MCF 10A (cell line): ENCODE data around the gene PRELP. TPM values are rescaled to one million over a fixed set of nuclear protein-coding genes. Genes with fewer than 3 reads are reported as not detected.

Experiments used
- BruUV-seq: library from RNA; stranded (reverse); fragments of 400-500 nt; replicated peaks from 2 replicates; lab custom pipeline; 2021; lab: Mats Ljungman, UMichigan
- CTCF ChIA-PET: fragments of 300-600 bp; sonication (Branson Sonifier 250); formaldehyde crosslinking; extraction: SDS; loops from one replicate; lab custom pipeline; 2021; ENCODE audit warnings: antibody characterized with exemption, inconsistent platforms; lab: Yijun Ruan, JAX
- POLR2A ChIA-PET: fragments of 300-600, 350-650 bp; sonication (Branson Sonifier 250); formaldehyde crosslinking; extraction: SDS; loops from one replicate; lab custom pipeline; 2020; ENCODE audit warnings: antibody characterized with exemption, inconsistent platforms; lab: Yijun Ruan, JAX
- DNase-seq: peaks from one replicate; pipeline ENCODE4 v3.0.0-alpha.2; 2018; ENCODE audit not compliant: unreplicated experiment
- H3K27ac Mint-ChIP-seq: one replicate; pipeline ENCODE4 v1.8.0; 2022; ENCODE audit warnings: mild to moderate bottlenecking, low read depth, mixed read lengths; ENCODE audit not compliant: unreplicated experiment
- H3K27me3 Mint-ChIP-seq: one replicate; pipeline ENCODE4 v1.8.0; 2022; ENCODE audit warnings: mixed read lengths; ENCODE audit not compliant: insufficient read depth, unreplicated experiment
- H3K36me3 Mint-ChIP-seq: one replicate; pipeline ENCODE4 v1.8.0; 2022; ENCODE audit warnings: mild to moderate bottlenecking, moderate library complexity, mixed read lengths; ENCODE audit not compliant: insufficient read depth, unreplicated experiment
- H3K4me1 Mint-ChIP-seq: one replicate; pipeline ENCODE4 v1.8.0; 2022; ENCODE audit warnings: mixed read lengths; ENCODE audit not compliant: insufficient read depth, unreplicated experiment
- H3K4me3 Mint-ChIP-seq: one replicate; pipeline ENCODE4 v1.8.0; 2022; ENCODE audit warnings: mild to moderate bottlenecking, moderate library complexity, mixed read lengths; ENCODE audit not compliant: unreplicated experiment
- H3K9me3 Mint-ChIP-seq: one replicate; pipeline ENCODE4 v1.8.0; 2022; ENCODE audit warnings: mixed read lengths; ENCODE audit not compliant: unreplicated experiment
- CTCF ChIP-seq: fragments of 200-600 bp; IDR thresholded peaks from one replicate; pipeline ENCODE4 v1.8.0; 2022; ENCODE audit warnings: antibody characterized with exemption, mild to moderate bottlenecking; ENCODE audit not compliant: unreplicated experiment
- intact Hi-C: fragments of 100-400 bp; cut with micrococcal nuclease; formaldehyde crosslinking; loops from 2 replicates; pipeline ENCODE4 v1.14.1; 2022
- total RNA-seq: library from RNA; stranded (reverse); gene quantifications from 2 replicates; pipeline ENCODE4 v1.2.3, GENCODE V29; 2022

Gene PRELP
- total RNA-seq, 1 experiment from 2014 or later, result not detected

DNA sequence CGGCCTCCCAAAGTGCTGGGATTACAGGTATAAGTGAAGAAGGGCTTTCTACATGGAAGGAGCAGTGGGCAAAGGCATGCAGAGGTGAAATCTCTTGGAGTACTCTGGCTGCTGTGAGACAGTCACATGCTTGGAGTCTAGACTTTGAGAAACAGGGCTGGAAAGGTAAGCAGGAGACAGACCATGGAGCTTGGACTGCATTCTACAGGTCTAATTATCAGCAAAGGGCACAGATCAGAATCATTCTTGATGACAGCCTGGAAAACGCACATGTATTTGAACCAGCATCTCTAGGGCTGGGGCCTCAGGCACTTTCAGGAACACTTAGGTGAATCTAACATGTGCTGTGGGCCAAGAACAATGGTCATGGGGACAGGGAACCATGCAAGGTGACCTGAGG lies 7.3 kb upstream of the PRELP start:
- Mint-ChIP-seq H3K27ac (no peak overlapping the region), H3K36me3 (no peaks in the 10 kb centered on the region), H3K27me3 (peaks cover 15% of the 10 kb centered on the region), H3K4me3 (no peak overlapping the region), H3K4me1 (peaks cover 11% of the 10 kb centered on the region), H3K9me3 (no peaks in the 10 kb centered on the region)
- intact Hi-C loops, result no loop called here
- ChIA-PET CTCF (interaction anchor here (0.6 to 38.6 kb wide), 5 partner anchors 15 to 201 kb away, joined by 3 to 981 read pairs (median 8); no protein-coding TSS in a partner anchor), POLR2A (interaction anchor here (0.6 kb wide), 1 partner anchor 141 kb away, joined by 3 read pairs; no protein-coding TSS in a partner anchor)
- no peak for TF ChIP-seq CTCF
- no peak for DNase-seq
- BruUV-seq, result no TSS peak

DNA sequence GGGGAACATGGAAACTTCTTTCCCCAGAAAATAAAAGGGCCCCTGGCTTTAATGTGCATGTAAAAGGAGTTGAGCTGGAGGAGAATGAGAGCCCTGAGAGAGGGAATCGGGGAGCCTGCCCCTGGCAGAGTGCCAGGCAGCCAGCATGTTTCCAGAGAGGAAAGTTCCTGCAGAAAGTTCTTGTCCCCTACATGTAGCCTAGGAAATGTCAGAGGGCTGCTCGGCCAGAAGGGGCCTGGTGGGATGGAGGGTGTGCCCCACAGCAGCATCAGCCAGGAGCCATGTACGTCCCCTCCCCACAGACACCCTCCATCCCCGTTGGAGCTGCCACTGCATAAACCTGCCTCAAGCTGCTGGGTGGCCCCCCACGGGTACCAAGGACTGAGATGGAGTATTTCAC lies 5.4 kb upstream of the PRELP start:
- TF ChIP-seq CTCF, result no peak
- Mint-ChIP-seq H3K9me3 (no peaks in the 10 kb centered on the region), H3K4me3 (no peak overlapping the region), H3K27ac (no peak overlapping the region), H3K4me1 (no peaks in the 10 kb centered on the region), H3K36me3 (no peaks in the 10 kb centered on the region), H3K27me3 (peaks cover 30% of the 10 kb centered on the region)
- no TSS peak for BruUV-seq
- DNase-seq, result no peak
- POLR2A ChIA-PET, result interaction anchor here (1.0 kb wide), 1 partner anchor 344 kb away, joined by 4 read pairs; no protein-coding TSS in a partner anchor
- CTCF ChIA-PET, result interaction anchor here (0.9 to 38.6 kb wide), 6 partner anchors 14 to 143 kb away, joined by 4 to 981 read pairs (median 13); no protein-coding TSS in a partner anchor
- intact Hi-C loops, result no loop called here

DNA sequence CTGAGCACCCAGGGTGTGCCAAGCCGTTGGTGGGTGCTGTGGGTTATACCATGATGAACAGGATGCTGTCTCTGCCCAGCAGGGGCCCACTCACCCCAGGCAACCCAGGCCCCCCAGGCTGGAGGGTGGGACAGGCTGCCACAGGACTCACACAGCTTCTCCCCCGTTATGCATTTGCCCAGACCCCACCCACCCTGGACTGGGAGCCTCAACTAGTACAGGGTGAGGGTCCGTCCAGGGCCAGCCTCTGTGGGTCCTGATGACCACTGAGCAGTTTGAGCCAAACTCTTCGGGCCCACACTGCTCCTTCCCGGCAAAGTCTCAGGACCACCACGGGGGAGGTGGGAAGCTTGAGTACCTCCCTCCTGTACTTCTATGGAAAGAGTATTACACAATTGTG lies 3.8 kb upstream of the PRELP start:
- Mint-ChIP-seq H3K4me3 (no peak overlapping the region), H3K27me3 (peaks cover 46% of the 10 kb centered on the region), H3K36me3 (no peaks in the 10 kb centered on the region), H3K4me1 (peaks cover 5% of the 10 kb centered on the region), H3K9me3 (no peaks in the 10 kb centered on the region), H3K27ac (no peak overlapping the region)
- CTCF ChIA-PET, result interaction anchor here (0.6 to 38.6 kb wide), 5 partner anchors 12 to 255 kb away, joined by 3 to 981 read pairs (median 12); no protein-coding TSS in a partner anchor
- intact Hi-C loops, result no loop called here
- POLR2A ChIA-PET, result no interaction called here
- no peak for DNase-seq
- TF ChIP-seq CTCF, result no peak
- no TSS peak for BruUV-seq

- POLR2A ChIA-PET, result interaction anchor here (0.7 kb wide), 2 partner anchors 26 to 324 kb away, joined by 3 read pairs; no protein-coding TSS in a partner anchor
- CTCF ChIA-PET, result interaction anchor here (0.6 to 38.6 kb wide), 6 partner anchors 9 to 332 kb away, joined by 3 to 981 read pairs (median 4); no protein-coding TSS in a partner anchor
- Mint-ChIP-seq H3K36me3 (no peaks in the 10 kb centered on the region), H3K9me3 (no peaks in the 10 kb centered on the region), H3K27ac (no peak overlapping the region), H3K4me1 (peaks cover 5% of the 10 kb centered on the region), H3K4me3 (no peak overlapping the region), H3K27me3 (peaks cover 55% of the 10 kb centered on the region)
- BruUV-seq, result no TSS peak
- DNase-seq, result no peak
- intact Hi-C loops, result no loop called here
- TF ChIP-seq CTCF, result no peak
Observed at GRCh38 chr1:203473281-203473680, 2.3 kb upstream of the PRELP start.
